Effector CD8-positive, alpha-beta T cell (primary cell): ENCODE measurements around the gene UBTD1.

Experiments
- DNase-seq: peaks from one replicate; lab custom pipeline; 2025; lab: John Stamatoyannopoulos, UW

UBTD1 gene

DNA sequence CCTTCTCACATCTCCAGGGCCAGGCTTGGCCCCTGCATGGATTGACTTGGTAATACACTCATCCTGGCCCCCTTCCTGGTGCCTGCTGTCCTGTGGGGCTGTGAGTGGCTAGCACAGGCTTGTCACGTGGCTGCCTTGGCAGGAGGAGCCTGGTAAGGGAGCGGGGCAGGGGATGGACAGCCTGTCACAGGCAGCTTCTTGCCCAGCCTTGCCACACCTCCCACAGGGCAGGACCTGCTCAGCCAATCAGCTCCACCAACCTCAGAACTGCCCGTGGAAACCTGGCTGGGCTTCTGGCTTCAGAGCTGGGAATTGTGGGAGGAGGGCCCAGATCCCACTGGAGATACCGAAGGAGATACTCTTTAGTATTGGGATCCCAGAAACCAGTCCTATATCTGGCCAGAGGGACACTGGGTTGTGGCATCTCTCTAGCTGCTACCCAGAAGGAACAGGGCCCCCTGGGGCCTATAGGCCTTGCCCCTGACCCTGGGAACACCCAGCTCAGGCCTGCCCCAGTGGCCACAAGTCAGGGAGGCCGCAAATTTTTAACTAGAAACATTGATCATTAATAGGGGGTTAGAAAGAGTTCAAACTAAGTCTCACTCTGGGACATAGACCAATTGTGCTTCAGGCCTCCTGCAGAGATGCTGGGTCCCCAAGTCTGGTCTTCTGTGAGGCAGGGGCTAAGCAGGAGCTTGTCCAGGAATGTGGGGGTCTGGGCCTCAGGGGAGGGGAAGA is 85.5 kb downstream of the UBTD1 start, which contains the start of gene HOGA1:
HOGA1 (plus strand) TSS at position 330 of the 738 bp plus-strand sequence; CDS start at position 645, 315 bp downstream.
- DNase-seq = no peak

DNA sequence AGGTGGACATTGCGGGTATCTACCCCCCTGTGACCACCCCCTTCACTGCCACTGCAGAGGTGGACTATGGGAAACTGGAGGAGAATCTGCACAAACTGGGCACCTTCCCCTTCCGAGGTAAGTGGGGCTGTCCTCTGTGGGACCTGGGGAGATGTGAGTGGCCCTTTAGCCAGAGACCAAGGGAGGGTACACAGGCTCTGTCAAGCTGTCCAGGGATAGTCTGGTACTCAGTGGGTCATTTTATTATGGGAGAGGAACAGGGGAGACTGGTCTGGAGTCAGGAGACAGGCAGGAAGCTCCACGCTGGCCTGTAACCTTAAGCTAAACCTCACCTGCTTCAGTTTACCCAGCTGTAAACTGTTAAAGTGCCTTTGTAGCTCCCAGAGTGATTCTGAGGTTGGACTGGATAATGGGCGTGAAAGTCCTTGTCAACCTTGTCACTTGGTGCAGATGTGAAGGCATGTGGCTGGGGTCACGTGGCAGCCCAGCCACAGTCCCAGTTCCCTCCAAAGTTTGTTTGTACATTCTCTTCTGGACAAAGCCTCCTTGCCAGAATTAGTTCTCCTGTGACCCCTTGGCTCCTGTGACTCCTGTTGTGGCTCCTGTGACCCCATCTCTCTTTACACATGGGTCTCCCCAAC is 86.2 kb downstream of the UBTD1 start:
- DNase-seq = no peak

DNA sequence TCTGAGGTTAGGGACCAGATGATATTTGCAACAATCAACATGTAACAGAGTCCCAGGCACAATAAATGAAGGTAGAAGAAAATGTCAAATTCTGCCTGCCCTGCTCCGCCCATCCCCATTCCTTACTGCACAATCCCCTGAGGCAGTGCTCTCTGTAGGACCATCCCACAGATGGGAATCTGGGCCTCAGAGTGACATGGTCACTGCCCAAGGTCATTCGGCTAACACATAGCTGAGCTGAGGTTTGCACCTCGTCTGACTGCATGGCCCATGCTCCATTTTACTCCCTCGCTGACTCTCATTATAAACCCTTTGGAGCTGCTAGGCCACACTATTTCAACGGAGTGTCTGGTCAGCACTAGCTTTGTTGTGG is 86.7 kb downstream of the UBTD1 start:
- DNase-seq = no peak

DNA sequence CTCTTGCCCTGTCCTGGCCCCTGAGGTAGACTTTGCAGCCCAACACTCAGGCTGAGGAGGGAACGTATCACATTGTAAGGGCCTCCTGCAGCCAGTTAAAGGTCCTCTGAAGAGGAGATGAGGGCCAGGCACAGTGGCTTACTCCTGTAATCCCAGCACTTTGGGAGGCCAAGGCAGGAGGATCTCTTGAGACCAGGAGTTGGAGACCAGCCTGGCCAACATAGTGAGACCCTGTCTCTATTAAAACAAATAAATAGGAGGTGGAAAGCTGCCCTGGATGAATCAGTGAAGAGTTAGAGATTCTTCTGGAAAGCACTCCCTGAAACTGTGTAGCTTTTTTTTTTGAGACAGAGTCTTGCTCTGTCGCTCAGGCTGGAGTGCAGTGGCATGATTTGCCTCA is 88.5 kb downstream of the UBTD1 start:
- no peak for DNase-seq

DNA sequence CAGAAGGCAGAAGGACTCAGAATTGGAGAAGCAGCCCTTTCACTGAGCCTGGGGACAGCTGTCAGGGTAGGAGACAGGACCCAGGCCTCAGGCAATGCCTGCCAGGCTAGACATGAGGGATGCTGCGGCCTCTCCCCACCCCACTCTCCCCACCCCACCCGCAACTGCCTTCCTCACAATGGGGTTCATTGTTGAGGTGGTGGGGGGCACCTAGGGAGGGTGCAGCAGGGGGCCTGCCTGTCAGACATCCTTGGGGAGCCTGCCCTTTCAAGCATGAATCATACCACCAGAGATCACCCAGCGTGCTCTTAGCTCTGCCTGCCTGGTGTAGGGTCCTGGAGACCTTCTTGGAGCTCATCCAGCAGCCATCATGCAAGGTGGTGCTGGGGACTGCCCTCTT is 90.8 kb downstream of the UBTD1 start, which contains the start of gene C10orf62:
C10orf62 (plus strand) TSS at position 243 of the 400 bp plus-strand sequence. CDS start 177 bp downstream, outside the sequence.
- no peak for DNase-seq

DNA sequence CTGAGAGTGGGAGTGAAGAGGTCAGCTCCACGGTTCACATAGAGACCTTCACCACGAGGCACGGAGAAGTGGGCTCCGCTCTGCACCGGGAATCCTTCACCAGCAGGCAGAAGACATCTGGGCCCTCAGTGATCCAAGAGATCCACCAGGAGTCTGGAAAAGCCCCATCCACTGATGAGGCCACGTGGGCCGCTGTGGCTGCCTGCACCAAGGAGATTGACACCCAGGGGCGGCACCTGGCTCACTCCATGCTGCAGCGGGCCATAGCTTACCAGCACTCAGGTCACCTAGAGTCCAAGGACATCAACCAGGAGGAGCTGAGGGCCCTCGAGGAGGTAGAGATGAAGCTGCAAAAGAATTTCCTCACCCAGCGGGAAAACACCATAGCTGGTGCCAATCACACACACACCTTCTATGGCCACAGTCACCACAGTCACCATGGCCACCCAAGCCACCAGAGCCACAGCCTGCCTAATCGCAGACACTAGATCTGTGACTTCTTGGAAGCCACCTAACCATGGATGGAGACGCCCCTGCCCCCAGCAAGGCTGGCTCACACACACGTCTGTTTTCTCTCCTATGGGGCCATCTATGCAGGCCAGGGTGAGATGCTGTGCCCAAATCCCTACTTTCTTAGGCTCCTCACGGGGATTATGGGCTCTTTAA is 91.5 kb downstream of the UBTD1 start:
- no peak for DNase-seq

DNA sequence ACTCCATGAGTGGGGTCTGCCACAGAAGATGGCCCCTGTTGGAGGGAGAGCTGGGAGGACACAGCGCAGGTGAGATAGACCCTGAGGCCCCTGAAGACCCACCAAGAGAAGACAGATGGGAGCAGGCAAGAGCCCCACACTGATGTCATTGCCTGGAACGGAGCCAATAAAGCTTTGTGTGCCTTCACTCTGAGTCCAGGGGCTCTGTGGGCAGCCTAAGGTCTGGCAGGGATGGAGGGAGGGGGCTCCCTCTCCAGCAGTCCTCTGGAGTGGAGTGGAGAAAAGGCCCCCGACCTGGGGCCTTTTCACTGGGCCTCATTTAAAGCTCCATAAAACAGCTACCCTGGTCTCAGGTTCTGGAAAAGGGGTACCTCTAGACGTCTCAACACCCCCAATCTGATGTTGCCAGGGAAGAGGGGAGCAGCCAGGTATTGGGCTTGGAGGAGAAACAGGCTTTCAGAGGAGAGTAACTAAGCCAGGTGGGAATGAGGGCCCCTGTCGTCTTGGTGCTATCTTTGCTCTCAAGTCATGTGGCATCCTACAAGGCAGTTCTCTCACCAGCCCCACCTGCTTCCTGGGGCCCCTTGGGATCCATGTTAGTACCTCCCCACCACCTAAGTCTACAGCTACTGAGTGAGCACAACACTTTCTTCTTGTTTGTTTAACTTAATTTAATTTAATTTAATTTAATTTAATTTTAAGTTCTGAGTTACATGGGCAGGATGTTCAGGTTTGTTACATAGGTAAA is 92.2 kb downstream of the UBTD1 start:
- DNase-seq = no peak

DNA sequence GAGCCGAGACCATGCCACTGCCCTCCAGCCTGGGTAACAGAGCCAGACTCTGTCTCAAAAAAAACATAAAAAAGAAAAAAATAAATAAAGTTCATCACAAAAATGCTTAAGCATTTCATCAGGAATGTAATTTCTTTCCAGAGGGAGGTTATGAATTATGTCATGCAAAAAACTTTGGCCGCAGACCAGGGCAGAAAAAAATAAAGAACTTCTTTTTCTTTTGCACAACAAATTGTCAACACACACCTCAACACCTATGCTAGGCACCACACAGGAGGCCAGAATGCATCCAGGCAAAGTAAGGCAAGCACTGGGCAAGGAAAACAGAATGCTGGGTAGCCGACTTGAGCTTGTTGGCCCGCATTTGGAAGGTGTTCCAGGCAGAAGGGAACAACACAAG is 94.7 kb downstream of the UBTD1 start:
- DNase-seq = no peak

DNA sequence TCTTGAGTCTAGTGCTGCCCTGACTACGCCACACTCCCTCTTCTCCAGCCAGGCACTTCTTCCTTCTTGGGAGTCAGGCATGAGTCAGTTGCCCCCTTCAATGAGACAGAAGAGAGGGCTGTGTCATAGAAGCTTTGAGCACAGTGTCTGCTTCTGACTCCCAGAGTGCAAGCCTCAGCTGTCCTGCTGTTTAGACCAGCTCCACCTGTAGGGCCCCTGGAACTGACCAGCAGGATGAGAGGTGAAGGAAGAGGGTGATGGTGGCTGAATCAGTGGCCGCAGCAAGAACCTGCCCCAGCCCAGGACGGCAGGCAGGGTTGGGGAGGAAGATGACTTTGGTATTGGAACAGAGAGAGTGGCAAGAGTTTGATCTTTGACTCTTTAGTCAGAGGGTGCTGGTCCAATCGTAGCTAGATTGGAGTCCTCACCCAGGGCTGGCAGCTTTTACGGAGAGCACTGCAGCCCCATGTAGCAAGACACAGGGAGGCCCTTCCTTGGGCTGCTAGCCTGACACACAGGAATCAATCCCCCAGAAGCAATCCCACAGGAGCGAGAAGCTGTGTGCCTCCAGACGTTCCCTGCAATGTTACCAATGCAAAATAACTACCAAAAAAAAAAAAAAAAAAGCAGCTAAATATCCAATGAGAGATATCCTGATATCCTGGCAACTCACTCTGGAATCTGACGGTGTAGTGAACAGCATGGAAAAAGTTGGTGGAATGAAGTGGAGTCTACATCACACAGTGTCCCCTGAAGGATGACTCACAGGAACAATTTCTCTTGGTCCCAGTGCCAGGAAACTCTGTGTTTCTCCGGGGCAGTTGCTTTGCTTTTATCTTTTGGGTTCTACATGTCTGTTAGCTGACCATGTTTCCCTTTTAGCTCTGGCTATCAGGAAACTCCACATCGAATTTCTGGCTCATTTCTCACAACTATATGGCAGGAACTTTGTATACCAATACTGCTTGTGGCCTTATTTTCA is 97.7 kb downstream of the UBTD1 start:
- DNase-seq = no peak

DNA sequence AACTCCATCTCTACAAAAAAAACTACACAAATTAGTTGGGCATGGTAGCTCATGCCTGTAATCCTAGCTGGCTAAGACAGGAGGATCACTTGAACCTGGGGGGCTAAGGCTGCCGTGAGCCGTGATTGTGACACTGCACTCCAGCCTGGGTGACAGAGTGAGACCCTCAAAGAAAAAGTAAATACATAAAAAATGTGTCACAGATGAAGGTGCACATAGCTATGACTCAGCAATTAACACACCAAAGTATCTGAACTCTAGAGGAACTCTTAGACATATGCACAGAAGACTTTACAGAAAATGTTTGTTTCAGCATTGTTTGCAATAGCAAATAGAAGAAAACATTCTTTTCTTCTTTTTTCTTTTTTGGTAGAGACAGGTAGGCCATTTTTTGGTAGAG is 99.1 kb downstream of the UBTD1 start:
- no peak for DNase-seq

DNA sequence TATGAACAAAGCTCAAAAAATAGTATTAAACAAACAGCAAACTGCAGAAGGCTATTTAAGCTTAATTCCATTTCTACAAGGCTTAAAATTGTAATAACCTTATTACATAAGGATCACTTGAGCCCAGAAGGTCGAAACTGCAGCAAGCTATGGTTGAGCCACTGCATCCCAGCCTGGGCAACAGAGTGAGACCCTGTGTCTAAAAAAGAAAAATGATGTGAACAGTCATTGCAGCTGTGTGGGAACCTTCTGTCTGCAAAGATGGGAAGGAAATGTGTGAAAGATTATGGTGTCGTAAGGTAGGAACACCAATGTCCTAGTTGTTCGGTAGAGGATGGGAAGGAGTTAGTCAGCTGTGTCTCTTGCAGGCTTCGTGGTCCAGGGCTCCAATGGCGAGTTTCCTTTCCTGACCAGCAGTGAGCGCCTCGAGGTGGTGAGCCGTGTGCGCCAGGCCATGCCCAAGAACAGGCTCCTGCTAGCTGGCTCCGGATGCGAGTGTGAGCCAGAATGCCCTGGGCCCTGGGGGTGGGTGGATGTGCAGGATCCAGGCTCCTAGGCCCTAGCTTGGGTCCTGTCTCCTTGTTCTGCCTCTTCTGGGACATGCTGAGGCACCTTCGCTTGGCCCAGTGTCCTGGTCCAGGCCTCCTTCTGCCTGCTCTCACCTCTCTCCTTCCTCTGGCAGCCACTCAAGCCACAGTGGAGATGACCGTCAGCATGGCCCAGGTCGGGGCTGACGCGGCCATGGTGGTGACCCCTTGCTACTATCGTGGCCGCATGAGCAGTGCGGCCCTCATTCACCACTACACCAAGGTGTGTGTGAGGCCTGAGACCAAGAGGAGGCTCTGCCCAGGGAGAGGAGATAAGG is 99.9 kb downstream of the UBTD1 start:
- no peak for DNase-seq

DNA sequence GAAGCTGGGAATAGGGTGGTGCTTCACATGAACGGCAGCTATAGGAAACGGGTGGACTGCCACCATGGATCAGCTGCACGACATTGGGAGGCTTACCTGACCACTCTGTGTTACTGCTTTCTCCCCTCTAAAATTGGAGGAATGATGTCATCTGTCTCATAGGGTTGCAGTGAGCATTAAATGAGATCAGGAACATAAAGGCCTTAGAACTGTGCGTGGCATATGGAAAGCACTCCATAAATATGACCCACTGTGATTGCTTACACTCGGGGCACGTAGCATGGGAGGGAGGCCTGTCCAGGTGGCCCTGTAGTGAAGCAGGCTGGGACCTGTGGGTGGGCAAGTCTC is 100.5 kb downstream of the UBTD1 start:
- DNase-seq = no peak

DNA sequence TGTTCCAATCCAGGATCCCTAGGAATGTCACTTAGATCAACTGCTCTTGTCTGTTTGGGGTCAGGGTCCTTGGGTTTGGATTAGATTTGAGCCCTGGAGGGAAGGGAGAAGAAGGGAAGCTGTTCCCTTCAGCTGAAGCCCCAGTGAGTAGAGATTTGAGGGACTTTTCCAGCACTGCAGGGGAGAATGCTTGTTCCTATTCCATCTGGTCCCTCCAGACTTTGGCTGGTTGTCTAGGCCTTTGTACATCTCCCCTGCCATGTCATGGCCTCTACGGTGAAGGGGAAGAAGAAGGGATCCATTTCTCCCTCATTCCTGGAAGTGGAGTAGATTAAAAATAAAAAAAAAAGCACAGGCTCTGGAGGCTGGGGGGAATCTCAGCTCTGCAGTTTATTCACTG is 101.9 kb downstream of the UBTD1 start:
- DNase-seq = no peak

DNA sequence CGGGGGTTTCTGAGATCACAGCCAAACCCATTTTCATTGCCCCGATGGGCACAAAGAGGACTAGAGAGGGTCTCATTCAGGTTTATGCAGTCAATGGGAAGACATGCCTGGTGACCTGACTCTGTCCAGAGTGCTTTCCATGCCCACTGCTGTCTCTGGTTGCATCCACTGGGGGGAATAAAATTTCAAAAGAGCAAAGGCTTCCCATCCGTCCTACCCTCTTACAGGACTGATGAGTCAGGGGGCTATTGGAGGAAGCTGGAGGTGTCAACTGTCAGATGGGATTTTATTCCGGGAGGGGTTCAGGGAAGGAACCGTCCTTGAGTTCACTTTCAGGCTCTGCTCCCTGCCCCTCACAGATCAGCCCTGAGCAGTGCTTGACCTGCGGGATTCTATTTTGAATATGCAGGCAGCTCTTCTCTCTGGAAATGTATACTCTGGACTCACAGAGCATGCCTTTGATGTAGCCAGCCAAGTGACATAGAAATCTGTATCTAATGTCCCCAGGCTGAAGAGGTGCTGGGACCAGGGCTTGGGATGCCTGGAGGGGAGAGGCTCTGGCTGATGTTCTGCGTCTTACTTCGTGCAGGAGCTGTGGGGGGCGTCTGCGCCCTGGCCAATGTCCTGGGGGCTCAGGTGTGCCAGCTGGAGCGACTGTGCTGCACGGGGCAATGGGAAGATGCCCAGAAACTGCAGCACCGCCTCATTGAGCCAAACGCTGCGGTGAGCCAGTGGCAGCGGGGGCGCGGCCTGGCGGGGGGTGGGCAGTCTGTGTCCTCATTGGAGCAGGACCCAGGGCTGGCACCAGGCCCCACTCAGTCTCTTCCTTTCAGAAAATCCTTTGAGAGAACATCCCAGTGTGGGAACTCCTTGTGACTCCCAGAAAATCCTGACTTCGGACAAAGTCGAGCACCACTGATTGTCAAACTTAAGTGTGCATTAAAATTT is 102.8 kb downstream of the UBTD1 start:
- no peak for DNase-seq

DNA sequence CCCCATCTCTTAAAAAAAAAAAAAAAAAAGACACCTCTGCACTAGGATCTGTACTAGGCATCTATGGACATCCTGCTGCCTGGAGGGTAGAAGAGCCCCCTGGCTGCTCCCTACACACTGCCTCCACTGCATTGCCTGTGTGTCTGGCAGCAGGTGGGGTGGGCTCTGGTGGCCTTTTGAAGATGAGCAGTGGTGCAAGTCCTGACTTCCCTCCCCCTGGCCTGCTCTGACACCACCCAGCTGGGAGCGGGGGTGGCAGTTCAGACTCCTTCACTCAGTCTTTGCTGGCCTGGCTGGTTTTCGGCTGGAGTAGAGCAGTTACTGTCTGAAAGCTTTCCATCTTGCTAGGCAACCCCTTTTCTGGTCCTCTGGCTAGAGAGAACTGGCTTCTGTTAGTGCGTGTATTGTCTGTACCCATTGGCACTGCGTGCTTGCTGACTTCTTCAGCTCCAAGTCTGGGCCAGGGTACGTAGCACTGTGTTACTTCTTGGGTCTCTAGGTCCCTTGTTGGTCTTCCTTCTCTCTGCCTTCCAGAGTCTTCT is 108.4 kb downstream of the UBTD1 start:
- DNase-seq = no peak

DNA sequence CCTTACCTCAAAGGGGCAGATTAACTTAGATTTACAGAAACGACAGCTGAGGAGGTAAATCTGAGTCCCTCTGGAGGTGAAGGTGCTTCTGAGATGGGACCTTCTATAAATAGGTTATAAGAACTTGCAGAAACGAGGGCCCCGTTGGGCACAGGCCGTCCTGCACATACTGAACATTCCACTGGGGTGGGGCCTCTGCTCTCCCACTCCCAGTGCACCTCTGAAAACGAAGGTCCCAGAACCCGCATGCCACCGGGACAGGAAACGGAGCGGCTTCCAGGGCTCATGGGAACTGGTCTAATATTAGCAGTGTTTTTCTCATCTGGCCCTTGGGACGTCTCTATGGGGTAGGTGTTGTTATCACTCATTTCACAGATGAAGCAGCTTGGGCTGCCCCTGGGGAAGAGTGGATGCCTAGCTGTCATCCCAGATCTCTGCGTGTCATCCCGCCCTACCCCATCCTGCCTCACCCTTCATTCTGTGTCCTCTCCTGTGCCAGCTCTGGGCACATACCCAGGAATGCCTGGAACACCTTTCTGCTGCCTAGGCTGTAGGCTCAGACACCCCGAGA is 110.4 kb downstream of the UBTD1 start:
- no peak for DNase-seq

DNA sequence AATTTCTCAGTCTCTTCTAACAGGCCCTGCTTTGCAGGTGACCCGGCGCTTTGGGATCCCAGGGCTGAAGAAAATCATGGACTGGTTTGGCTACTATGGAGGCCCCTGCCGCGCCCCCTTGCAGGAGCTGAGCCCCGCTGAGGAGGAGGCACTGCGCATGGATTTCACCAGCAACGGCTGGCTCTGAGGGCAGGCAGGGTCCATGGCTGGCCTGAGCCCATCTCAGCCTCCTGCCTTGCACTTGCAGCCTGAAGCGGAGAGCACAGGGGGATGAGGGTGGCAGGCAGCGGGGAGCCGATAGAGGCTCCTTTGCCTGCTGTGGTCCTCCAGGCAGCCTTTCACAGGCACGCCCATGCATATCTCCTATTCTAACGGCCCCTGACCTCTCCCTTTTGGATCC is 112.7 kb downstream of the UBTD1 start:
- no peak for DNase-seq

DNA sequence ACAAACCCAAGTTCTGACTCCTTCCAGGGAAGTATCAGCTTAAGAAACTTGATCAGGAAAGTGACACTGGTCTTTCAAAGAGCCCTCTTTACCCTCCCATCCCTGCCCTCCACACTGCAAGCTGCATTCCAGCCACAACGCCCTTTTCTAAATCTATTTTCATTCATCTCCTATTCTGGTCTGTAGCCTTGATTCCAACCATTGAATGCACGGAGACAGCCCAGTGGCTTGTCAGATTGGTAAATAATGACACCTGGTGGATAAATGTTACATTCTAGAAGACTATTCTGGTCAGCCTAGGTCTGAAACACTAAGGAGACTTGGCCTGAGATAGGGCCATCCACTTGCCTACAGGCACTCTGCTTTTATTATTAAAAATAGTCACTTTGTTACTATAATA is 113.7 kb downstream of the UBTD1 start:
- DNase-seq = no peak
